GM12891 (cell line): Measurements from ENCODE around the gene TMEM131.

Experiments
- POLR2A ChIP-seq: IDR thresholded peaks from 2 replicates; pipeline ENCODE4 v1.6.1; 2011; ENCODE audit warnings: low read depth, low read length, control low read depth
- POLR2AphosphoS5 ChIP-seq: IDR thresholded peaks from 2 replicates; pipeline ENCODE4 v1.6.1; 2011; ENCODE audit warnings: low read depth, low read length, control low read depth
- TAF1 ChIP-seq: IDR thresholded peaks from 2 replicates; pipeline ENCODE4 v1.6.1; 2011; ENCODE audit warnings: low read depth, low read length, control low read depth

DNA sequence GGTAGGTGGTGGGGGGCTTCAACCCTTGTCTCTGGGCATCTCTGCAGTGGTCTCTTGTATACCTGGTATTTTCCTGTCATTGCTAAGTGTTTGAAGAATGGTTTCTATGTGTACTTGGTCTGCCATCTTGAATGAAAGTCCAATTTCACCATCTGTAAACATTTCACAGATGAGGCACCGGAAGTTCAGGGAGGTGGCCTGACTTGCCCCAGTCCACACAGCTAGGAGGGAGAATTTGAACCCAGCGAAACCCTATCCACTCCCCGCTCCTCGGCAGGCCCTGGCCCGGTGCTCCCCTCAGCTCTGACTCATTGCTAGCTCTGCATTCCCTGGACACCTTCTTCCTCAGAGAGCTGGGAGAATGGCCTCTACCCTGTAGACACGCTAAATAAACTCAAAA, 251.8 kb downstream of the TMEM131 start:
- TF ChIP-seq POLR2A = no peak
- no peak for TF ChIP-seq POLR2AphosphoS5
- TF ChIP-seq TAF1 = no peak
